Activated naive CD4-positive, alpha-beta T cell treated with anti-CD3 and anti-CD28 coated beads for 36 hours (primary cell): ENCODE measurements around the gene KNOP1. TPM values are rescaled to one million over a fixed set of nuclear protein-coding genes. Genes with fewer than 3 reads are reported as not detected.

Experiments used
- CTCF ChIA-PET: fragments of 350-600 bp; sonication (Branson Sonifier 250); formaldehyde crosslinking; loops from one replicate; lab custom pipeline; 2021; ENCODE audit warnings: antibody characterized with exemption; lab: Charles Lee
- DNase-seq: peaks from one replicate; pipeline ENCODE4 v3.0.0-alpha.2; 2020
- H3K27ac Mint-ChIP-seq: one replicate; pipeline ENCODE4 v1.8.0; 2021; ENCODE audit warnings: mild to moderate bottlenecking, mixed read lengths
- H3K27me3 Mint-ChIP-seq: one replicate; pipeline ENCODE4 v1.8.0; 2021; ENCODE audit warnings: low read depth, mixed read lengths
- H3K36me3 Mint-ChIP-seq: one replicate; pipeline ENCODE4 v1.8.0; 2021; ENCODE audit warnings: low read depth, mixed read lengths
- H3K4me1 Mint-ChIP-seq: one replicate; pipeline ENCODE4 v1.8.0; 2021; ENCODE audit warnings: low read depth, mixed read lengths
- H3K4me3 Mint-ChIP-seq: one replicate; pipeline ENCODE4 v1.8.0; 2021; ENCODE audit warnings: mild to moderate bottlenecking, moderate library complexity, mixed read lengths
- H3K9me3 Mint-ChIP-seq: one replicate; pipeline ENCODE4 v1.8.0; 2021; ENCODE audit warnings: mixed read lengths
- intact Hi-C: fragments of 100-400 bp; cut with micrococcal nuclease; formaldehyde crosslinking; loops from one replicate; pipeline ENCODE4 v1.15.1; 2023
- total RNA-seq, 2 experiments: library from RNA; stranded (reverse); gene quantifications; one replicate each; pipeline ENCODE4 v1.2.3, GENCODE V29; 2021

KNOP1 gene
- total RNA-seq, 2 experiments from 2014 or later, result 24.4 to 26.1 TPM

DNA sequence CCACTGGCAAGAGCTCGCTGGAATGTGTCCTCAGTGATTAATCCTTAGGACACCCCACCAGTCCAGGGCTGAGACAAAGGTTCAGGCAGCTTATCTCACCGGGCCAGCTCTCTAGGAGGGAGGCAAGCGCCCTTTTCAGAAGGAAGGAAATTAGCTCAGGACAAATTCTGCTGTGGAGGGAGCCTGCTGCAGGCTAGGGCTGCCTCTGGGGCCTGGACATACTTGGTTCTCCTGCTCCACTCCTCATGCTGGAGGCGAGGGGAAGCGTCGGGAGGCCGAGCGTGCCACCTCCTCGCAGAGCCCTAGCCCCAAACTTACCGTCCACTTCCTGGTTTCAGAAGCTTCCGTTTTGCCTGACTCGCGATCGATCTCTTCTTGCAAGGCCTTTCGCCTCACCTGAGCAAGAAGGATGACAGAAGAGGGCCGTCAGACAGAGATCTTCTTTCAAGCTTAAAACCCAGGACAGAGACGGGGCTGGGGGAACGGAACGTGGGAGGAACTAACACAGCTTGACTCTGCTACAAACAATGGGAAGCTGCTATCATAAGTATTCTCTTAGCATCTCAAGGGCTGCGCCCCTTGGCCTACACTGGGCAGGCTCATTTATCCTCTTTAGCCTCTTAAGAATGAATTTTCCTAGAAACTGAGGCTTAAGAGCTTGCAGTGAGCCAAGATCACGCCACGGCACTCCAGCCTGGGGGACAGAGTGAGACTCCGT, 7.7 kb downstream of the KNOP1 start:
- no peaks in the 10 kb centered on the region for H3K27me3 Mint-ChIP-seq
- no peak for DNase-seq
- CTCF ChIA-PET, result no interaction called here
- peaks cover 45% of the 10 kb centered on the region for H3K36me3 Mint-ChIP-seq
- H3K9me3 Mint-ChIP-seq, result no peaks in the 10 kb centered on the region
- no peak overlapping the region for H3K4me3 Mint-ChIP-seq
- peaks cover 22% of the 10 kb centered on the region for H3K4me1 Mint-ChIP-seq
- intact Hi-C loops, result no loop called here
- H3K27ac Mint-ChIP-seq, result no peak overlapping the region

DNA sequence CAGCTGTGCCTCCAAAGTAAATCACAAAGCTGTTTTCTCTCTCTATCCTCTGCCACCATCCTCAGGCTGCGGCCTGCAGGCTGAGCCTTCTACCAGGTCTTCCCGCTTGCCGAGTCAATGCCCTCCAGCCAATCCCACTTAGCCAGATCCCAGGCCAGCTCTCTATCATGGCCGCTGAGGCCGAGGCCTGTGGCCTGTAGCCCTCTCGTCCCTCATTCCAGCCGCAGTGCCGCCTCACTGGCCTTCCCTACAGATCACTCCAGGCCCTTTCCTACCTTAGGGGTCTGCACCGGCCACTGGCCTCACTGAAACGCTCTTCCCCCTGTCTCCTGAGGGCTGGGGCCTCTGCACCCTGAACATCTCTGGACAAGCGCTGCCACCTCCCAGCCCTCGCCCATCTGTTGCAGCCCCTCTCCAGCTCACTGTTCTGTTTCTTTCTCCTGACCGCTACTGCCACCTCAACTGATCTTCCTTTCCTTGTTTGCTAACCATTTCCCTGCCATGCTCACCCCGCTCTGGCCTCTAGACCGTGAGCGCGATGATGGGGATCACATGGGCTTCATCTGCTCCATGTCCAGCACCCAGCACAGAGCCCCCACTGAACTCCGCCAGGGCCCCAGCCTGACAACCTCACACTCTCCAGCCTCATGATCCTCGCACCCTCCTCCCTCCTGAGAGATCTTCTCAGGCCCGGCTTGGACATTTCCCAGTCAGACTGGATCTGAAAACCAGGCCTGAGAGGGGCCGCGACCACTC, 8.5 kb downstream of the KNOP1 start:
- intact Hi-C loops, result no loop called here
- no peaks in the 10 kb centered on the region for H3K27me3 Mint-ChIP-seq
- peaks cover 18% of the 10 kb centered on the region for H3K4me1 Mint-ChIP-seq
- CTCF ChIA-PET, result no interaction called here
- peaks cover 47% of the 10 kb centered on the region for H3K36me3 Mint-ChIP-seq
- no peaks in the 10 kb centered on the region for H3K9me3 Mint-ChIP-seq
- no peak overlapping the region for H3K27ac Mint-ChIP-seq
- no peak for DNase-seq
- no peak overlapping the region for H3K4me3 Mint-ChIP-seq

DNA sequence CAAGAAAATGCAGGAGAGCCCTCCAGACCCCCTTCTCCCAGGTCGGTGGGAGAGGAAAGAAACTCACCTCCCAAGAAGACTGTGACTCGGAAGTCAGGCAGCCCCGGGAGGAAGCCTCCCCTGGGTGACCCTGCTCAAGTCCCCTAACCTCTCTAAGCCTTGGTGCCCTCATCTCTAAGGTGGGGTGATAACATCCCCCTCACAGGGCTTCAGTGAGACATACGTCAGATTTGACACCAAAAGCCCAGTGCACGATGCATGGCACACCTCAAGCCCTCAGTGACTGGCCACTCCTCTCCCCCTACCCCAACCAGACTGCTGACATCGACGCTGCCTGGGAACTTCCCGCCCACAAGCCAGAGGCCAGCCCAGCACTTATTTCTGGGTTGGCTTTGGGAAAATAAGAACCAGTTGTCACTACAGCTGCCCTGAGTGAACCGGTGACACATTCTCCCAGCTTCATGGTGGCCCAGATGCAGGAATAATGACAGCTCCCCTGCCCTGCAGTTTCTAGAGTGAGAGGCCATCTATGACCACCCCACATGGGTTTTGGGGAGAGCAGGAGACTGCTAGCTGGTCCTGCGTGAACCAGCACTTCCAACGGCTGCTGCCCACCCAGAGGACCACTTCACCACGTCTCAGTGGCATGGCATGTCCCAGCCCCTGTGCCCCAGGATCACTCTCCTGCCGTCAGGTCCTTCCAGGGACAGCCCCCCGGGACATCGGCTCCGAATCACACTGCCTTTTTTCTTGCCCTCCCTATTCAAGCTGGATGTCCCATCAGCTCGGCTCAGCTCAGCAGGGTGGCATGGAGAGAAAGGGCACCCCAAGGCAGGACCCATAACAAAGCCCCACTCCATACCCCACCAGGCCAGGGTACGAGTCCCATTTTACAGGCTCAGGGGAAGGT, 9.5 kb downstream of the KNOP1 start:
- intact Hi-C loops, result no loop called here
- peaks cover 49% of the 10 kb centered on the region for H3K36me3 Mint-ChIP-seq
- DNase-seq, result no peak
- H3K4me1 Mint-ChIP-seq, result peaks cover 10% of the 10 kb centered on the region
- no peaks in the 10 kb centered on the region for H3K27me3 Mint-ChIP-seq
- H3K4me3 Mint-ChIP-seq, result no peak overlapping the region
- CTCF ChIA-PET, result no interaction called here
- no peaks in the 10 kb centered on the region for H3K9me3 Mint-ChIP-seq
- H3K27ac Mint-ChIP-seq, result no peak overlapping the region

DNA sequence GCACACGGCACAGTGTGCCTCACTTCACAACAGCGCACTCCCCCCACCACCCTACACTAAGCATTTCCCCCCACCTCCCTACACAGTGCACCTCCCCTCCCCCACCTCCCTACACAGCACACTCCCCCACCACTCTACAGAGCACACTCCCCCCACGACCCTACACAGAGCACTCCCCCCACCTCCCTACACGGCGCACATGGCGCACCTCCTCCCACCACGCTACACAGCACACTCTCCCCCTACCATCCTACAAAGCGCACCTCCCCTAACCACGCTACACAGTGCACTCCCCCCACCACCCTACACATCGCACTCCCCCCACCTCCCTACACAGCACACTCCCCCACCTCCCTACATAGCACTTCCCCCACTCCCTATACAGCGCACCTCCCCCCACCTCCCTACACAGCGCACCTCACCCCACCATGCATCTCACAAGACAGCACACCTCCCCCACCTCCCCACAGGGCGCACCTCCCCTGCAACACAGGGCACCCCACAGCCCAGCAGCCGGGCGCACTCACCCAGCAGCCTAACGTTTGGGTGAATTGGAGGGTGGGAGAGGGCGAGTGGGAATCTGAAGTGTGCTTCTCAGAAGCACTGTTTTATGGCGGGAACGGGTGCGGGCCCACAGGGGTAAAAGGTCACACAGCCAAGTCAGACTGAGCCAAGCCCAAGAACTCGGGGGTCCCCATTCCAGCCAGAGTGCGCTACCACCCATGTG, 10.3 kb downstream of the KNOP1 start:
- H3K4me3 Mint-ChIP-seq, result no peak overlapping the region
- CTCF ChIA-PET, result no interaction called here
- no peak overlapping the region for H3K27ac Mint-ChIP-seq
- H3K9me3 Mint-ChIP-seq, result no peaks in the 10 kb centered on the region
- H3K36me3 Mint-ChIP-seq, result peaks cover 56% of the 10 kb centered on the region
- H3K4me1 Mint-ChIP-seq, result peaks cover 8% of the 10 kb centered on the region
- H3K27me3 Mint-ChIP-seq, result no peaks in the 10 kb centered on the region
- no peak for DNase-seq
- intact Hi-C loops, result no loop called here

DNA sequence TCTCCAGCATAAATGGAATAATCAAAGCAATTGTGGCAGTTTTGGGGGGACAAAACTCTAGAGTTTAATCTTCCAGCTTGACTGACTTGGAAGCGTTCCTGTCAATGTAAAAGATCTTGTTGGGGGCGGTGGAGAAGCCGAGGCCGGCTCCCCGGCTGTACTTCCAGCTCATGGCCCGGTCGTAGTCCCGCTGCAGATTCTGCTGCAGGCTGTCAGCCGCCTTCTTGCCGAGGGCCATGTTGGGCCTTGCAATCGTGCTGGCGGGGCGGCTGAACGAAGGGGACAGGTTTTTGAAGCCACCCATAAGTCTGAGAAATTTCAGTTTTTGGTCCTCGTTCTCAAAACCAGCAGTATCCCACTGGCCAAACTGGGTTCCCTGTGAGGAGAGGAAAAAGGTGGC, 11.2 kb downstream of the KNOP1 start:
- intact Hi-C loops, result no loop called here
- CTCF ChIA-PET, result interaction anchor here (1.2 kb wide), 1 partner anchor 151 kb away, joined by 3 read pairs; the partner anchor contains the start of gene VPS35L
- peaks cover 59% of the 10 kb centered on the region for H3K36me3 Mint-ChIP-seq
- no peak overlapping the region for H3K4me3 Mint-ChIP-seq
- H3K9me3 Mint-ChIP-seq, result no peaks in the 10 kb centered on the region
- DNase-seq, result no peak
- H3K4me1 Mint-ChIP-seq, result peaks cover 8% of the 10 kb centered on the region
- no peak overlapping the region for H3K27ac Mint-ChIP-seq
- H3K27me3 Mint-ChIP-seq, result no peaks in the 10 kb centered on the region

DNA sequence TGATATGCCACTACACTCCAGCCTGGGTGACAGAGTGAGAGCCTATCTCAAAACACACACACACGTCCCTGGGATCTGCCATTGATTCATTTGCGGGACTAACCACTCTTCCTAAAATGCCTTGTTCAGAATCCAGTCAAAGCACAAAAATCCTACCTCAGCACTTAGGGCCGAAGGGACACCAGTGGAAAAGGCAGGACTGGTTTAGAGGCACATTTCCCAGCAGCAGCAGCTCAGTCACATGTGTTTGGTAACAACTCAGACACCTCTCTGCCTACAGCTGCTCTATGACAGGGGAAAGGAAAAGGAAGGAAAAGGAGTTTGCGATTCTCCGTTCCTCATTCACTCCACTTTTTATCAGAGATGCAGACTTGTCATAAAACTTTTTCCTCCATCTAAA, 12.2 kb downstream of the KNOP1 start:
- intact Hi-C loops, result no loop called here
- Mint-ChIP-seq H3K4me1 (peaks cover 7% of the 10 kb centered on the region), H3K4me3 (no peak overlapping the region), H3K9me3 (no peaks in the 10 kb centered on the region), H3K27ac (no peak overlapping the region), H3K27me3 (no peaks in the 10 kb centered on the region), H3K36me3 (peaks cover 56% of the 10 kb centered on the region)
- no peak for DNase-seq
- CTCF ChIA-PET, result interaction anchor here (1.2 kb wide), 1 partner anchor 150 kb away, joined by 3 read pairs; the partner anchor contains the start of gene VPS35L

DNA sequence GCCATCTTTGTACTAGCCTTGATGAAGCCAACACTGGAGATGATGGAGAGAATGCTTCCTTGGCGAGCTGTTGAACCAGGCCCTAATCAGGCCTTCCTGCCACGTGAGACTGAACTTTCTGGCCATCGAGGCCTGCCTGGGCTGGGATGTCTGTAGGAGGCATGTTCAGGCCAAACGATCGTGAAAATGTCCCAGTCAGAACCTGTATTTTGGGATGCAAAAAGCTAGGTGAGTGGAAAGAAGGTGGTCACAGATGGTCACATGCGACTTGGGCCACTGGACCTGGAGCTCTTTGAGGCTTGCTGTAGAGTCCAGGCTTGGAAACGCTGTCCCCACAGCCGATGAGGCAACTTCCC, 12.9 kb downstream of the KNOP1 start:
- CTCF ChIA-PET, result no interaction called here
- Mint-ChIP-seq H3K4me1 (peaks cover 13% of the 10 kb centered on the region), H3K27ac (no peak overlapping the region), H3K9me3 (no peaks in the 10 kb centered on the region), H3K4me3 (no peak overlapping the region), H3K27me3 (no peaks in the 10 kb centered on the region), H3K36me3 (peaks cover 62% of the 10 kb centered on the region)
- intact Hi-C loops, result no loop called here
- DNase-seq, result no peak

DNA sequence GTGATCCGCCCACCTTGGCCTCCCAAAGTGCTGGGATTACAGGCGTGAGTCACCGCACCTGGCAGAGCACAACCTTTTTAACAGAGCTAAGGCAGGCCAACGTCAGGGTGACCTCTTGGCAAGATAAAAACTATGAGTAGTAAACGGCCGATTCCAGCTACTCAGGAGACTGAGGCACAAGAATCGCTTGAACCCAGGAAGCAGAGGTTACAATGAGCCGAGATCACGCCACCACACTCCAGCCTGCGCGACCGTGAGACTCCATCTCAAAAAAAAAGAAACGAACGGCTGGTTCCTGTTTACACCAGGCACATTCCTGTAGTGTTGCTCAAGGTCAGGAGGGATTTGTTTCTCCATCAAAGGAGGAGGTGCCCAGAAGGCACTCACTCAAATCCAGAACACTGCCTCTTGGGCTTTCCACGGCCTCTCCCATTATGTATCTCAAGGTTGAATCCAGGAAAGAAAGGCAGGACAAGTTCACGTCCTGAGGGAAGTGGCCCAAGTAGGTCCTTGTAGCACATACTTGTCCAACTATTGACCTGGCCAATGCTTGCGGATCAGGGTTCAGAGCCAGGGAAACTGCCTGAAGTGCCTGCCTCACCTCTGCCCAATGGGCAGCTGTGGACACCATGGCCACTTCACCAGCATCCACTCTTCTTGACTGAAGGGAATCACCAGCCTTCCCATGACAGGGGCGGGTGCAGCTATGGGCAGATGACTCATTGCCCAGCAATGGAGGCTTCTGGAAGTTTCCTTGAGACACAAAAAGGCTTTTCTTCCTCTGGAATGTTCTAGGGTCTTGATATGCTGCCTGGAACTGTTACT, 13.5 kb downstream of the KNOP1 start:
- H3K27ac Mint-ChIP-seq, result no peak overlapping the region
- CTCF ChIA-PET, result interaction anchor here (0.6 kb wide), 1 partner anchor 17 kb away, joined by 3 read pairs; no protein-coding TSS in a partner anchor
- no peaks in the 10 kb centered on the region for H3K9me3 Mint-ChIP-seq
- DNase-seq, result no peak
- H3K4me1 Mint-ChIP-seq, result peaks cover 12% of the 10 kb centered on the region
- peaks cover 60% of the 10 kb centered on the region for H3K36me3 Mint-ChIP-seq
- no peaks in the 10 kb centered on the region for H3K27me3 Mint-ChIP-seq
- intact Hi-C loops, result no loop called here
- no peak overlapping the region for H3K4me3 Mint-ChIP-seq

DNA sequence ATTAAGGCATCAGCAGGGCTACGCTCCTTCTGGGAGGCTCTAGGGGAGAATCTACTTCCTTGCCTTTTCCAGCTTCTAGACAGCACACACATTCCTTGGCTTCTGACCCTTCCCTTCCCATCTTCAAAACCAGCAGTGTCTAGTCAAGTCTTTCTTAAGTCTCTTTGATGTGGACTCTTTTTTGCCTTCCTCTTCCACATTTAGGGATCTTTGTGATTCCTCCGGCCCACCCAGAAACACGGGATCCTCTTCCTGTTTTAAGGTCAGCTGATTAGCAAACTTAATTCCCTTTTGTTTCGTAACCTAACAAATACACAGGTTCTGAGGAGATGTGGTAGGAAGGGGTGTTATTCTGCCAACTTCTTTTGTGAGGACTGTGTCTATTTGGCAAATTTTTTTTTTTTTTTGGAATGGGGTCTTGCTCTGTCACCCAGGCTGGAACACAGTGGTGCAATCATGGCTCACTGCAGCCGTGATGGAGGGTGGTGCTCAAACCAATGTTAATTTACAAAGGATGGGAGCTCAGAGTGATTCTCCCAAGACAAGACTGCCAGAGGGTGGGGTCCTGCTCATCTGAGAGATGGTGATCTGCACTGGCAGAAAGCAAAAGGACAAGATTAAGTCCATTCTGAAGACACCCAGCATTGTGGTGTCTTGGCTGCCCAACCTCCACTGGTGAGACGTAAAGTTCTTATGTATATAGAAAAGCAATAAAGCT, 14.7 kb downstream of the KNOP1 start:
- no peaks in the 10 kb centered on the region for H3K27me3 Mint-ChIP-seq
- peaks cover 60% of the 10 kb centered on the region for H3K36me3 Mint-ChIP-seq
- peak overlapping the region; percentile 13 for H3K27ac Mint-ChIP-seq
- intact Hi-C loops, result no loop called here
- CTCF ChIA-PET, result no interaction called here
- H3K4me1 Mint-ChIP-seq, result peaks cover 24% of the 10 kb centered on the region
- no peak for DNase-seq
- no peak overlapping the region for H3K4me3 Mint-ChIP-seq
- H3K9me3 Mint-ChIP-seq, result no peaks in the 10 kb centered on the region

DNA sequence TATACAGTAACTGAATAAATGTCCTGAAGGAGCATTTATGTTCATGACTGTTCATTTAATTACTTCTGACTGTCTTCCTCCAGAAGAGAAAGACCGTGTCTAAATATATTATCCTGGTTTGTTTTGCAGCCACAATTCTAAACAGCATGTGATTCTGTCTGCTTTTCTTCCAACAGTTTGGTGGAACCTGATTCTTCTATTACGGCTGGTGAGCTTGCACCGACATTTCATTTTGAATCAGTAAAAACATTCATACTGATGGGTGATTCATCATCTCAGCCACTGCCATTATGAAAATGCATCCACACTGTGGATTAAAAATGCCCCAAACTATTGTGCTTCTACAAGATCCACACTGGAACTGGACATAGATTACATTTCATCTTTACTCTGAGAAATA, 16.9 kb downstream of the KNOP1 start:
- no peak for DNase-seq
- H3K27me3 Mint-ChIP-seq, result no peaks in the 10 kb centered on the region
- H3K27ac Mint-ChIP-seq, result no peak overlapping the region
- CTCF ChIA-PET, result no interaction called here
- H3K4me3 Mint-ChIP-seq, result no peak overlapping the region
- peaks cover 44% of the 10 kb centered on the region for H3K4me1 Mint-ChIP-seq
- H3K36me3 Mint-ChIP-seq, result peaks cover 65% of the 10 kb centered on the region
- intact Hi-C loops, result no loop called here
- H3K9me3 Mint-ChIP-seq, result no peaks in the 10 kb centered on the region

DNA sequence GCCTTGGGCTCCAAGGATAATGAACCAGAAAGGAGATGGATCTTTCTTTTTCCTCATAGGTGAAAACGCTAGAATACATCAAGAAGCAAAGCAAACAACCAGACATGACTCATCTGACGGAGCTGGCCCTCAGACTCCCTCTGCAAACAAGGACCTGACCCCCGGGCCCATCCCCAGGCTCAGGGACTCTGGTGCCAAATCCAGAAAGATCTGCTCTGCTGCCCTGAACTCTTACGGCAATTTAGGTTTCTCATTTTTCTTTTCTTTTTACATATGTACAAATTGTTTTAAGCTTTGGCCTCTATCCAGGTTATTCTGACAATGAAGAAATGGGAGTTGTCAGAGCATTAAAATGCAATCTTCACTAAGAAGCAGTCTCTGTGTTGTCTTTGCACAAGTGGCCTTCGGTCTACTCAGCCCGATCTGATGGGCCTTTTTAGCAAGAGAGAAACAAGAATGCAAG, 17.7 kb downstream of the KNOP1 start:
- CTCF ChIA-PET, result no interaction called here
- intact Hi-C loops, result no loop called here
- no peak overlapping the region for H3K27ac Mint-ChIP-seq
- no peak overlapping the region for H3K4me3 Mint-ChIP-seq
- peaks cover 49% of the 10 kb centered on the region for H3K4me1 Mint-ChIP-seq
- H3K27me3 Mint-ChIP-seq, result no peaks in the 10 kb centered on the region
- DNase-seq, result no peak
- H3K36me3 Mint-ChIP-seq, result peaks cover 60% of the 10 kb centered on the region
- no peaks in the 10 kb centered on the region for H3K9me3 Mint-ChIP-seq
